Prostate gland (tissue), 2 donors: Measurements from ENCODE around the gene SHCBP1L.

Experiments
- POLR2A ChIP-seq: fragments of 450-650 bp; IDR thresholded peaks from one replicate; pipeline ENCODE4 v1.6.1; 2016; ENCODE audit warnings: antibody characterized with exemption, mild to moderate bottlenecking
- POLR2AphosphoS5 ChIP-seq: sonication (generic); formaldehyde crosslinking; IDR thresholded peaks from one replicate; pipeline ENCODE4 v1.6.1; 2017; ENCODE audit warnings: antibody characterized with exemption
- TF ChIP-seq, protein P1 (sequence below), 4 experiments: fragments of 200-600 bp in 2 of 4; fragments of 450-650 bp in 2 of 4; sonication (generic) in 2 of 4; IDR thresholded peaks; 1 replicate in 3 of 4; 2 replicates in 1 of 4; pipeline ENCODE4 v1.5.1; 2016 to 2019; ENCODE audit warnings: antibody characterized with exemption in 4 of 4, mild to moderate bottlenecking in 2 of 4, moderate library complexity in 2 of 4

DNA sequence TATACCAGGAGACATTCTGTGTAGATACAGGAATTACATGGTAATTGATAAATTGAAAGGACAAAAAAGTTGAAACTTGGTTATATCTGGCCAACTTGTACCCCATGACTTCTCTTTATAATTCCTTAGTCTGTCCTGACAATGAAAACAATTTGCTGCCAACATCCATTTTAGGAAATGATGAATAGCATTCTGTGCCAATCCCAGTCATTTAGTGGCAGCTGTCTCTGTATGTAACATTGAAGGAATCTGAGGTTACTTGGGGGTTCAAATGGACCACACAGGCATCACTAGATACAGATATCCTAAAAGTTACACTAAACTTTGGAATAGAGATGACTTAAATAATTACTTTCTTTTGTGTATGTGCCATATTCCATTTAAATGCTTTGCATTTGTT is 75.6 kb downstream of the SHCBP1L start:
- TF ChIP-seq POLR2A: no peak
- TF ChIP-seq, protein P1, sequence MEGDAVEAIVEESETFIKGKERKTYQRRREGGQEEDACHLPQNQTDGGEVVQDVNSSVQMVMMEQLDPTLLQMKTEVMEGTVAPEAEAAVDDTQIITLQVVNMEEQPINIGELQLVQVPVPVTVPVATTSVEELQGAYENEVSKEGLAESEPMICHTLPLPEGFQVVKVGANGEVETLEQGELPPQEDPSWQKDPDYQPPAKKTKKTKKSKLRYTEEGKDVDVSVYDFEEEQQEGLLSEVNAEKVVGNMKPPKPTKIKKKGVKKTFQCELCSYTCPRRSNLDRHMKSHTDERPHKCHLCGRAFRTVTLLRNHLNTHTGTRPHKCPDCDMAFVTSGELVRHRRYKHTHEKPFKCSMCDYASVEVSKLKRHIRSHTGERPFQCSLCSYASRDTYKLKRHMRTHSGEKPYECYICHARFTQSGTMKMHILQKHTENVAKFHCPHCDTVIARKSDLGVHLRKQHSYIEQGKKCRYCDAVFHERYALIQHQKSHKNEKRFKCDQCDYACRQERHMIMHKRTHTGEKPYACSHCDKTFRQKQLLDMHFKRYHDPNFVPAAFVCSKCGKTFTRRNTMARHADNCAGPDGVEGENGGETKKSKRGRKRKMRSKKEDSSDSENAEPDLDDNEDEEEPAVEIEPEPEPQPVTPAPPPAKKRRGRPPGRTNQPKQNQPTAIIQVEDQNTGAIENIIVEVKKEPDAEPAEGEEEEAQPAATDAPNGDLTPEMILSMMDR (IDR thresholded peaks at IDR 0.05): no peak
- TF ChIP-seq POLR2AphosphoS5: no peak
